Endothelial cell of umbilical vein (primary cell): ENCODE measurements around the gene SERPINB2. TPM values are rescaled to one million over a fixed set of nuclear protein-coding genes. Genes with fewer than 3 reads are reported as not detected.
"Not testable (repeated sequence)": the region's sequence is repeated elsewhere in the genome, so short reads cannot be mapped to it uniquely, and the experiment has no call there.

ENCODE experiments used
- BruUV-seq: library from RNA; stranded (reverse); fragments of 400-500 nt; replicated peaks from 2 replicates; lab custom pipeline; 2021; lab: Mats Ljungman, UMichigan
- CTCF ChIA-PET: fragments of 300-600, 350-600 bp; sonication (Branson Sonifier 250); formaldehyde crosslinking; loops from one replicate; lab custom pipeline; 2021; ENCODE audit warnings: antibody characterized with exemption, inconsistent platforms; lab: Charles Lee
- POLR2A ChIA-PET: fragments of 300-600, 350-600 bp; sonication (Branson Sonifier 250); formaldehyde crosslinking; loops from one replicate; lab custom pipeline; 2021; ENCODE audit warnings: antibody characterized with exemption, inconsistent platforms; lab: Charles Lee
- DNase-seq: peaks from one replicate; pipeline ENCODE4 v3.0.0-alpha.2; 2011; ENCODE audit warnings: low read depth, low spot score
- FAIRE-seq: peaks from 2 replicates; lab custom pipeline; 2011; peaks lifted over from hg19 to GRCh38; lab: Jason Lieb, UNC
- H2AFZ ChIP-seq: 2 replicates; pipeline ENCODE4 v1.6.0; 2012; ENCODE audit warnings: low read depth, low read length, control low read depth, inconsistent platforms
- H3K27ac ChIP-seq: 2 replicates; pipeline ENCODE4 v1.5.1; 2011; ENCODE audit warnings: low read depth, mild to moderate bottlenecking, control low read depth, low read length, moderate library complexity; ENCODE audit not compliant: insufficient read depth
- H3K27me3 ChIP-seq, 2 experiments: 2 replicates each; pipeline versions ENCODE4 v1.6.0 to v1.6.1; 2011; ENCODE audit warnings: low read length in 2 of 2, mixed read lengths in 1 of 2; ENCODE audit not compliant: control insufficient read depth in 2 of 2, insufficient read depth in 2 of 2
- H3K36me3 ChIP-seq, 2 experiments: 2 replicates in 1 of 2; 3 replicates in 1 of 2; pipeline ENCODE4 v1.5.1; 2011; ENCODE audit warnings: low read length in 2 of 2, mild to moderate bottlenecking in 1 of 2, moderate library complexity in 1 of 2; ENCODE audit not compliant: control insufficient read depth in 2 of 2, insufficient read depth in 2 of 2; ENCODE audit errors: extremely low read depth in 1 of 2
- H3K4me1 ChIP-seq: 3 replicates; pipeline ENCODE4 v1.5.1; 2011; ENCODE audit warnings: mild to moderate bottlenecking, low read length; ENCODE audit not compliant: control insufficient read depth, insufficient read depth; ENCODE audit errors: extremely low read depth
- H3K4me2 ChIP-seq: 2 replicates; pipeline ENCODE4 v1.6.1; 2011; ENCODE audit warnings: low read length, control low read depth, mixed read lengths; ENCODE audit not compliant: insufficient read depth
- H3K4me3 ChIP-seq, 3 experiments: fragments of 200-600 bp in 1 of 3; sonication (generic), shearing (Covaris generic) in 1 of 3; replicated peaks in 1 of 3; 2 replicates each; pipeline ENCODE4 v1.5.1; 2011 to 2016; ENCODE audit warnings: control low read depth in 3 of 3, low read length in 3 of 3, mild to moderate bottlenecking in 2 of 3, inconsistent platforms in 1 of 3, low read depth in 1 of 3, moderate library complexity in 1 of 3; ENCODE audit not compliant: insufficient read depth in 1 of 3
- H3K79me2 ChIP-seq: 2 replicates; pipeline ENCODE4 v1.6.0; 2012; ENCODE audit warnings: low read length, inconsistent platforms; ENCODE audit not compliant: control insufficient read depth, insufficient read depth
- H3K9ac ChIP-seq: replicated peaks from 2 replicates; pipeline ENCODE3; 2011; ENCODE audit warnings: low read length, control low read depth; ENCODE audit not compliant: insufficient read depth; ENCODE audit errors: extremely low read depth
- H3K9me1 ChIP-seq: replicated peaks from 3 replicates; pipeline ENCODE4 v1.6.0; 2011; ENCODE audit warnings: mild to moderate bottlenecking, low read length; ENCODE audit not compliant: control insufficient read depth, insufficient read depth; ENCODE audit errors: extremely low read depth
- H3K9me3 ChIP-seq: replicated peaks from 2 replicates; pipeline ENCODE4 v1.5.1; 2012; ENCODE audit warnings: low read length, inconsistent platforms; ENCODE audit not compliant: control insufficient read depth, insufficient read depth
- H4K20me1 ChIP-seq: replicated peaks from 2 replicates; pipeline ENCODE3; 2011; ENCODE audit warnings: mild to moderate bottlenecking, low read length; ENCODE audit not compliant: control insufficient read depth, insufficient read depth; ENCODE audit errors: extremely low read depth
- CTCF ChIP-seq, 2 donors: IDR thresholded peaks; 1 replicate in 1 of 2; 2 replicates in 1 of 2; pipeline ENCODE4 v1.5.1; 2011; ENCODE audit warnings: low read length in 2 of 2, mild to moderate bottlenecking in 2 of 2, moderate library complexity in 2 of 2, control low read depth in 1 of 2, inconsistent platforms in 1 of 2, low read depth in 1 of 2; ENCODE audit not compliant: insufficient read depth in 1 of 2; ENCODE audit errors: extremely low read depth in 1 of 2
- FOS ChIP-seq: IDR thresholded peaks from 2 replicates; pipeline ENCODE4 v1.6.1; 2011; ENCODE audit warnings: mild to moderate bottlenecking, low read length, moderate library complexity, borderline replicate concordance; ENCODE audit not compliant: insufficient read depth
- GATA2 ChIP-seq: IDR thresholded peaks from 2 replicates; pipeline ENCODE4 v1.7.0; 2011; ENCODE audit warnings: low read depth, mild to moderate bottlenecking, moderate library complexity, mixed read lengths, low read length; ENCODE audit not compliant: insufficient read length, insufficient read depth
- JUN ChIP-seq: IDR thresholded peaks from 2 replicates; pipeline ENCODE4 v1.6.1; 2011; ENCODE audit warnings: borderline replicate concordance, low read depth; ENCODE audit not compliant: insufficient read length, insufficient read depth
- MYC ChIP-seq: IDR thresholded peaks from one replicate; pipeline ENCODE4 v1.6.1; 2011; ENCODE audit warnings: mild to moderate bottlenecking, low read depth, low read length
- POLR2A ChIP-seq: IDR thresholded peaks from 2 replicates; pipeline ENCODE4 v1.6.1; 2012; ENCODE audit warnings: low read depth, mild to moderate bottlenecking, control low read depth, low read length
- dilution Hi-C: fragments of 300-500 bp; cut with MboI; formaldehyde crosslinking; loops from one replicate; pipeline ENCODE4 v1.15.0; 2019; ENCODE audit warnings: low sequenced_read_pairs; ENCODE audit not compliant: extremely low pct_ligation_motif_present
- intact Hi-C: fragments of 100-400 bp; cut with micrococcal nuclease; formaldehyde crosslinking; loops from one replicate; pipeline ENCODE4 v1.10.0; 2022
- polyA plus RNA-seq, 4 experiments: library from polyadenylated mRNA; depleted of rRNA in 3 of 4; stranded (reverse) in 3 of 4; unstranded in 1 of 4; fragments of >200 nt; gene quantifications; 2 replicates each; pipeline versions ENCODE4 v1.2.1 to v1.2.3, GENCODE V29; 2011 to 2012; ENCODE audit warnings: missing spikeins in 1 of 4
- total RNA-seq: library from RNA; stranded (reverse); gene quantifications from 2 replicates; pipeline ENCODE4 v1.2.3, GENCODE V29; 2021

The SERPINB2 gene
- total and polyA plus RNA-seq, 2 donors (not counting 3 experiments of a cell fraction or from before 2014, with no cell fraction given) = 0.24 to 2.5 TPM

- intact Hi-C loops (loop anchor here (1.0 to 5.0 kb wide), 6 partner anchors 46 to 419 kb away; no protein-coding TSS in a partner anchor), dilution Hi-C loops (no loop called here)
- Histone ChIP-seq H3K9me1 (no peaks in the 10 kb centered on the region), H3K4me1 (peaks cover 8% of the 10 kb centered on the region), H3K27me3 (peaks cover 2 to 9% of the 10 kb centered on the region in 2 experiments), H3K27ac (no peak overlapping the region), H3K4me3 (peak overlapping the region; percentile 46 to 52 (median 51)), H3K36me3 (no peaks in the 10 kb centered on the region), H3K4me2 (peak overlapping the region; percentile 80), H2AFZ (peak overlapping the region; percentile 96), H3K9ac (peak overlapping the region; percentile 33), H4K20me1 (no peaks in the 10 kb centered on the region), H3K79me2 (no peaks in the 10 kb centered on the region), H3K9me3 (no peaks in the 10 kb centered on the region)
- POLR2A ChIA-PET = no interaction called here
- DNase-seq (no peak), FAIRE-seq (peak; percentile 33)
- BruUV-seq = no TSS peak
- CTCF ChIA-PET = interaction anchor here (0.8 to 5.1 kb wide), 31 partner anchors 9 to 441 kb away, joined by 3 to 112 read pairs (median 5); partner anchors contain the start of gene HMSD
- TF ChIP-seq FOS = no peak
- TF ChIP-seq MYC = no peak
- TF ChIP-seq POLR2A = no peak
These were observed 49.5 kb downstream of the SERPINB2 start for GRCh38 chr18:63936932-63937393.

- Histone ChIP-seq H3K79me2 (no peaks in the 10 kb centered on the region), H3K27ac (no peak overlapping the region), H2AFZ (no peak overlapping the region), H3K36me3 (no peaks in the 10 kb centered on the region), H4K20me1 (no peaks in the 10 kb centered on the region), H3K4me2 (no peak overlapping the region), H3K4me3 (no peak overlapping the region), H3K4me1 (peaks cover 8% of the 10 kb centered on the region), H3K9ac (no peak overlapping the region), H3K27me3 (peaks cover 5 to 17% of the 10 kb centered on the region in 2 experiments), H3K9me3 (no peaks in the 10 kb centered on the region), H3K9me1 (no peaks in the 10 kb centered on the region)
- TF ChIP-seq JUN (no peak), GATA2 (no peak), POLR2A (no peak), CTCF (IDR thresholded peaks at IDR 0.05; ENCODE audit: extremely low read depth in 1 of 2, insufficient read depth in 1 of 2, low read depth in 1 of 2, low read length in 2 of 2) (no peak), FOS (no peak)
- FAIRE-seq (no peak), DNase-seq (no peak)
- CTCF ChIA-PET = interaction anchor here (1.8 kb wide), 1 partner anchor 428 kb away, joined by 4 read pairs; no protein-coding TSS in a partner anchor
- dilution Hi-C loops (no loop called here), intact Hi-C loops (no loop called here)
- no TSS peak for BruUV-seq
- POLR2A ChIA-PET = no interaction called here
These were observed 52.5 kb downstream of the SERPINB2 start for GRCh38 chr18:63940008-63940407.

GRCh38 chr18:63940543-63941050 is 53.1 kb downstream of the SERPINB2 start:
- peaks cover 5 to 17% of the 10 kb centered on the region in 2 experiments for H3K27me3 ChIP-seq
- H3K4me2 ChIP-seq, H3K4me3 ChIP-seq, DNase-seq, H3K4me1 ChIP-seq, H3K9ac ChIP-seq, H3K36me3 ChIP-seq, H4K20me1 ChIP-seq, BruUV-seq, FAIRE-seq, H3K9me1 ChIP-seq, H2AFZ ChIP-seq, H3K9me3 ChIP-seq, intact Hi-C loops, POLR2A ChIA-PET, H3K27ac ChIP-seq, H3K79me2 ChIP-seq, dilution Hi-C loops: not testable (repeated sequence)
- CTCF ChIA-PET = interaction anchor here (1.8 kb wide), 1 partner anchor 429 kb away, joined by 4 read pairs; no protein-coding TSS in a partner anchor
